OCI-LY3 (cell line): Measurements from ENCODE around the gene FAM76A.

Experiments
- CTCF ChIP-seq: fragments of 200-600, 300-600 bp; sonication (generic); IDR thresholded peaks from 2 replicates; pipeline ENCODE4 v1.5.1; 2014; ENCODE audit warnings: antibody characterized with exemption, low read length, low read depth
- EZH2phosphoT487 ChIP-seq: fragments of 200-600 bp; shearing (Covaris generic); IDR thresholded peaks from 2 replicates; pipeline ENCODE4 v1.6.1; 2018; ENCODE audit warnings: antibody characterized with exemption, mixed run types, low read depth

GRCh38 chr1:27725374-27726172 lies at the start of gene FAM76A:
- TF ChIP-seq EZH2phosphoT487 (no peak), CTCF (peak; percentile 33)
